Airway epithelial cell (primary cell): ENCODE results near the gene MYOCOS. TPM values are rescaled to one million over a fixed set of nuclear protein-coding genes. Genes with fewer than 3 reads are reported as not detected.

Source experiments
- total RNA-seq: library from RNA; depleted of rRNA; stranded (reverse); fragments of >200 nt; gene quantifications from 2 replicates; pipeline ENCODE4 v1.2.3, GENCODE V29; 2015

The MYOCOS gene, protein sequence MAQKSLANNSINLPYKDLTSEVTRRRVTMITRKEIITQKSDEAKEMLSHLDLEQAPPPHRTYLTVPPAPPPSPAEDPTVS
- not detected in 2 replicates for total RNA-seq

DNA sequence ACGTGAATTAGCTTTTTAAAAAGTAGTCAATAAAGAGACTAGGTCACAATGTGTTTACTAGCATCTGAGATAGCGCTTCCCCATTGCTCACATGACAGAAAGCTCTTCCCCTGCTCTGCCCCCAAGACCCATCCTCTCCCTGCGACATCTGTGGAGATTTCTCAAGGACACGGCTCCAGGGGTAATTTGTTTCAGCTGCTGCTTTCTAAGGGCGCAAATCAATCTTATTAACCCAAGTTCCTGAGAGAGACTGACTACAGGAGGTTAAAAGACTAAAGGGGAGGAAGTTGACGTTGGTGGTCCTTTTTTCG lies at the start of gene MYOCOS:
TSS of gene MYOCOS (plus strand) at position 92 of the 311 bp plus-strand sequence. CDS start 1,641 bp downstream, outside the sequence.

DNA sequence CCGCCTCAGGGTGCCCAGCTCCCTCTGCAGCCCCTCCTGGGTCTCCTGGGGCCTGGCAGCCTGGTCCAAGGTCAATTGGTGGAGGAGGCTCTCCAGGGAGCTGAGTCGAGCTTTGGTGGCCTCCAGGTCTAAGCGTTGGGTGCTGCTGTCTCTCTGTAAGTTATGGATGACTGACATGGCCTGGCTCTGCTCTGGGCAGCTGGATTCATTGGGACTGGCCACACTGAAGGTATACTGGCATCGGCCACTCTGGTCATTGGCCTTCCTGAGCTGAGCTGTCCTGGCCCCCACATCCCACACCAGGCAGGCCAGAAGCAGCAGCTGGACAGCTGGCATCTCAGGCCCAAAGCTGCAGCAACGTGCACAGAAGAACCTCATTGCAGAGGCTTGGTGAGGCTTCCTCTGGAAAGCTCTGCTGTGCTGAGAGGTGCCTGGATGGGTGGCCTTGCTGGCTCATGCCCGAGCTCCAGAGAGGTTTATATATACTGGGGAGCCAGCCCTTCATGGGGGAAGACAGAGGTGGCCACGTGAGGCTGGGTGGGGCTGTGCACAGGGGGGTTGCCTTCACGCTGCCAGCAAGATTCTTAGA lies 30.3 kb downstream of the MYOCOS start, which contains the start of gene MYOC:
TSS of gene MYOC (minus strand) at position 455 of the 589 bp plus-strand sequence. CDS start at position 378, 77 bp downstream.

Other genes with a start within 250 kb of the MYOCOS start
- 51.7 and 71.6 TPM in 2 replicates for gene PRRC2C, start 136.7 kb upstream of the MYOCOS start, total RNA-seq
- gene MYOC, start 30.4 kb downstream of the MYOCOS start, total RNA-seq: not detected in 2 replicates
- 3.2 and 5.7 TPM in 2 replicates for gene VAMP4, start 119.8 kb downstream of the MYOCOS start, total RNA-seq
- 16.7 and 21.0 TPM in 2 replicates for gene METTL13, start 159.4 kb downstream of the MYOCOS start, total RNA-seq
- gene DNM3, start 219.3 kb downstream of the MYOCOS start, total RNA-seq: 2.0 and 2.8 TPM in 2 replicates